ENCODE data around the gene TNRC6A. TPM values are rescaled to one million over a fixed set of nuclear protein-coding genes. Genes with fewer than 3 reads are reported as not detected.

The TNRC6A gene
- total RNA-seq, 2 experiments from 2014 or later: 27.7 to 28.9 TPM

DNA sequence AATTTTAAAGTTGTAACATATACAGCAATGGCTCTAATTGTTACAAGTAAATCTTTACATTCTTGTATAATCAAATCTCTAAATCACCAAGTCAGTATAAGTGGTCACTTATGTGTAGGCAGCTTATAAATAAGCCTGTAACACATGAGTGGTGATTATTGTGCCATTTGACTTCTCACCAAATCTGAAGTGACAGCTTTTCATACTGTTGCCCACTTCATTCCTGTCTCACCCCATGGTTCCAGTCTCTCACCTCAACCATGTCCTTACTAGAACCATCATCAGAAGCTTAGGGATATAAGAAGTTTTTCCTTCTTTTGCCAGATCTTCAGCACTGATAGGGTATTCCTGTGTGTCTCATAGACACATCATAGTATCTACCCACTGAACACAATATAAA, 23.5 kb downstream of the TNRC6A start:
- TF ChIP-seq, protein P1, sequence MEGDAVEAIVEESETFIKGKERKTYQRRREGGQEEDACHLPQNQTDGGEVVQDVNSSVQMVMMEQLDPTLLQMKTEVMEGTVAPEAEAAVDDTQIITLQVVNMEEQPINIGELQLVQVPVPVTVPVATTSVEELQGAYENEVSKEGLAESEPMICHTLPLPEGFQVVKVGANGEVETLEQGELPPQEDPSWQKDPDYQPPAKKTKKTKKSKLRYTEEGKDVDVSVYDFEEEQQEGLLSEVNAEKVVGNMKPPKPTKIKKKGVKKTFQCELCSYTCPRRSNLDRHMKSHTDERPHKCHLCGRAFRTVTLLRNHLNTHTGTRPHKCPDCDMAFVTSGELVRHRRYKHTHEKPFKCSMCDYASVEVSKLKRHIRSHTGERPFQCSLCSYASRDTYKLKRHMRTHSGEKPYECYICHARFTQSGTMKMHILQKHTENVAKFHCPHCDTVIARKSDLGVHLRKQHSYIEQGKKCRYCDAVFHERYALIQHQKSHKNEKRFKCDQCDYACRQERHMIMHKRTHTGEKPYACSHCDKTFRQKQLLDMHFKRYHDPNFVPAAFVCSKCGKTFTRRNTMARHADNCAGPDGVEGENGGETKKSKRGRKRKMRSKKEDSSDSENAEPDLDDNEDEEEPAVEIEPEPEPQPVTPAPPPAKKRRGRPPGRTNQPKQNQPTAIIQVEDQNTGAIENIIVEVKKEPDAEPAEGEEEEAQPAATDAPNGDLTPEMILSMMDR (IDR thresholded peaks at IDR 0.05): no peak
- intact Hi-C loops (cut with micrococcal nuclease): no loop called here
- CTCF ChIA-PET: interaction anchor here (0.5 to 1.0 kb wide), 3 partner anchors 112 to 236 kb away, joined by 3 read pairs; no protein-coding TSS in a partner anchor
- H3K27ac Mint-ChIP-seq: peak overlapping the region; percentile 85
- POLR2A ChIA-PET: interaction anchor here (0.8 to 1.2 kb wide), 3 partner anchors 9 to 22 kb away, joined by 3 to 4 read pairs (median 3); no protein-coding TSS in a partner anchor
- H3K36me3 Mint-ChIP-seq (ENCODE audit: low read depth): peaks cover 20% of the 10 kb centered on the region
- no peak for DNase-seq
- no peak overlapping the region for H3K4me3 Mint-ChIP-seq
- H3K27me3 Mint-ChIP-seq: no peaks in the 10 kb centered on the region
- H3K9me3 Mint-ChIP-seq: no peaks in the 10 kb centered on the region
- peaks cover 61% of the 10 kb centered on the region for H3K4me1 Mint-ChIP-seq (ENCODE audit: low read depth)
- peak; percentile 10 for ATAC-seq

DNA sequence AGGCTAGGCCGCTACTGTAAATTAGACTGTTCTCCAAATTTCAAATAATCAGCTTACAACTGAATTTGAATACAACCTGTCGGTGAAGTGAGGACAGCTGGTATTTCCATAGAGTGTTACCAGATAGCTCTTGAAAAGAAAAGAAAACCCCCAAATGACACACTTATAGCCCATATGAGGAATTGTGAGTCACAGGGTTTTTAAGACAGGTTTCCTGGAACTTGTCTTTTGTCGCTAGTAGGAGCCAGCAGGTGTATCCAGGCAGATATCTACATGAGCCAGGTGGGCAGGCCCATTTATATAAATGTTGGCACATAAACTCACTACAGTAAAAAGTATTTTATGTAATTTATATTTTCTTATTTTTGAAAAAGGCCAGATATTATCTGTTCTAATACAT, 24.0 kb downstream of the TNRC6A start:
- TF ChIP-seq, protein P1 (IDR thresholded peaks at IDR 0.05): no peak
- peak overlapping the region; percentile 85 for H3K27ac Mint-ChIP-seq
- no peaks in the 10 kb centered on the region for H3K27me3 Mint-ChIP-seq
- no peaks in the 10 kb centered on the region for H3K9me3 Mint-ChIP-seq
- DNase-seq (peak; percentile 54), ATAC-seq (peak; percentile 95)
- POLR2A ChIA-PET: interaction anchor here (0.7 to 1.2 kb wide), 3 partner anchors 19 to 190 kb away, joined by 3 to 4 read pairs (median 3); no protein-coding TSS in a partner anchor
- CTCF ChIA-PET: interaction anchor here (0.5 to 1.0 kb wide), 3 partner anchors 112 to 236 kb away, joined by 3 read pairs; no protein-coding TSS in a partner anchor
- H3K4me1 Mint-ChIP-seq (ENCODE audit: low read depth): peaks cover 57% of the 10 kb centered on the region
- peaks cover 20% of the 10 kb centered on the region for H3K36me3 Mint-ChIP-seq (ENCODE audit: low read depth)
- no peak overlapping the region for H3K4me3 Mint-ChIP-seq
- intact Hi-C loops (cut with micrococcal nuclease): no loop called here

DNA sequence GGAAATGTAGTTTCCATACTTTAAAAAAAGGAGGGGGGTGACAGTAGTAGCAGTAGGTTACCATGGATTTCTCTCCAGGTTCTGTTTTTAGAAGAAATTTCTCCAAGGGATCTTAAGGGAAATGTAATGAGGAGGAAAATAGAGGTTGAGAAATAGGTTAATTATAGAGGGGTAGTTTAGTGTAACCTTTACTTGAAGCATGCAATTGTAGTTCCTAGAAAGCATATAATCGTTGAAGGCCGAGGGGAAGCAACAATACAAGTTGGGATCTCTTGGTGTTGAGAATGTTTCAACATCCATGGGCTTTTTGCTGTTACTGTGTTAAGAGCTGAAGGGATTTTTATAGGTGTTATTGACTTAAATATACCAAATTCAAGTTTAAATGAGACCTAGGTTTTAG, 25.1 kb downstream of the TNRC6A start:
- ATAC-seq (no peak), DNase-seq (no peak)
- H3K27me3 Mint-ChIP-seq: no peaks in the 10 kb centered on the region
- intact Hi-C loops (cut with micrococcal nuclease): no loop called here
- peaks cover 14% of the 10 kb centered on the region for H3K36me3 Mint-ChIP-seq (ENCODE audit: low read depth)
- TF ChIP-seq, protein P1 (IDR thresholded peaks at IDR 0.05): no peak
- peaks cover 47% of the 10 kb centered on the region for H3K4me1 Mint-ChIP-seq (ENCODE audit: low read depth)
- no peaks in the 10 kb centered on the region for H3K9me3 Mint-ChIP-seq
- H3K27ac Mint-ChIP-seq: peak overlapping the region; percentile 63
- ChIA-PET CTCF (interaction anchor here (1.6 kb wide), 1 partner anchor 250 kb away, joined by 6 read pairs; no protein-coding TSS in a partner anchor), POLR2A (interaction anchor here (0.6 to 0.9 kb wide), 3 partner anchors 9 to 46 kb away, joined by 3 read pairs; no protein-coding TSS in a partner anchor)
- no peak overlapping the region for H3K4me3 Mint-ChIP-seq

DNA sequence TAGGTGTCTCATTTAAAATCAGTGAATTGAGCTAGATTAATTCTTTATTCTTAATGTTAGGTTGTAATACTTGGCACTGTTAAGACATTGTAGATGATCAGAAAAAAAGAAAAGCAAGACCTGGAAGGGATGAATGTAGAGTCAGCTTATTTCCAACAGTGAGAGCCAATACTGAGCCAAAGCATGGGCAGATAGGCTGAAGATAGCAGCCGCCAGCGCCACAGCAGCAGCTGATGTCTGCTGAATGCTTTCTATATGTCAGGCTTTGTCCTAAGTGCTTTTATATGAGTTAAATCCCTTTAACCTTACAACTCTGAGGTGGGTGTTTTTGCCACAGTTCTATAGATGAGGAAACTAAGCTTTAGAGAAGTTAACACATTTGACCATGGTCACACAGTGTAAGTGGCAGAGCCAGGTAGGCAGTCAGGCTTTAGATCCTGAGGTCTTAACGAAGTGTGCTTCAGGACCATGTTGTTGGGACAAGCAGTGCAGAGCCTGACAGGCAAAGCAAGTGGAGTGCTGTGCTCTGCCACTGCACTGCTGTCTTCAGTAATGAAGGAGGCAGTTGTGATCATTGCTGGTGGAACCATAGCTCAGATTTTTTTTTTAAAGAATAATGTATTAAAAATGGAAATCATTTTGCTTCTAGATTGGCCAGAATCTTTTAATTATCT, 25.9 kb downstream of the TNRC6A start:
- intact Hi-C loops (cut with micrococcal nuclease): no loop called here
- ChIA-PET POLR2A (interaction anchor here (0.9 kb wide), 1 partner anchor 45 kb away, joined by 3 read pairs; no protein-coding TSS in a partner anchor), CTCF (interaction anchor here (1.1 to 1.6 kb wide), 3 partner anchors 13 to 251 kb away, joined by 3 to 6 read pairs (median 4); no protein-coding TSS in a partner anchor)
- peaks cover 14% of the 10 kb centered on the region for H3K36me3 Mint-ChIP-seq (ENCODE audit: low read depth)
- TF ChIP-seq, protein P1 (IDR thresholded peaks at IDR 0.05): no peak
- H3K4me1 Mint-ChIP-seq (ENCODE audit: low read depth): peaks cover 46% of the 10 kb centered on the region
- no peaks in the 10 kb centered on the region for H3K27me3 Mint-ChIP-seq
- no peaks in the 10 kb centered on the region for H3K9me3 Mint-ChIP-seq
- no peak overlapping the region for H3K4me3 Mint-ChIP-seq
- DNase-seq (no peak), ATAC-seq (no peak)
- H3K27ac Mint-ChIP-seq: peak overlapping the region; percentile 63

DNA sequence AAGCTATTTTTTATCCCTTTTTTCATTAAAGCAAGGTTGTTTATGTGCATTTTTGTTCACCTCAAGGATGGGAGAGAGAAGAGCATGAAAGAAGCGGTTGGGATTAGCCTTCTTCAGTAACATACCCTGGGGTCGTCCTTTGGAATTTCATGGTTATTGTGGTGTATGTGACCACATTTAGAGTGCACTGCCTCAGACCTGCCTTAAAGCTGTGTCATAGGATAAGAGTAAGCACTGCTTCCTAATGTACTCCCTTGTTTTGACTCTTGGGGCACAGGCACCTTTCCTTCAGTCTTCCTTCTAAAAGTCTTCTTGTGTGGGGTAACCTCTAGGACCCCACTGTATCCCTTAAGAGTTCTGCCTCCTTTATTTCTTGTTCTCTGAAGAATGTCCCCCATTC, 28.9 kb downstream of the TNRC6A start:
- intact Hi-C loops (cut with micrococcal nuclease): no loop called here
- ATAC-seq: no peak
- Mint-ChIP-seq H3K27ac (no peak overlapping the region), H3K36me3 (ENCODE audit: low read depth) (peaks cover 16% of the 10 kb centered on the region), H3K4me3 (no peak overlapping the region), H3K9me3 (no peaks in the 10 kb centered on the region), H3K27me3 (no peaks in the 10 kb centered on the region), H3K4me1 (ENCODE audit: low read depth) (peaks cover 34% of the 10 kb centered on the region)
- ChIA-PET CTCF (interaction anchor here (2.4 kb wide), 1 partner anchor 27 kb away, joined by 5 read pairs; no protein-coding TSS in a partner anchor), POLR2A (no interaction called here)
- TF ChIP-seq, protein P1 (IDR thresholded peaks at IDR 0.05): no peak
- DNase-seq: no peak

Measured in activated CD8-positive, alpha-beta T cell treated with anti-CD3 and anti-CD28 coated beads for 36 hours (primary cell).